Lung (tissue), 12 donors: ENCODE results near the gene UBA1. TPM values are rescaled to one million over a fixed set of nuclear protein-coding genes. Genes with fewer than 3 reads are reported as not detected.
A peak's percentile ranks its signal among the peaks of the same experiment; 100 is the strongest.

Experiments used
- ATAC-seq: fragments of 200-7000 bp; cut with Tn5 transposase; one replicate; pipeline ENCODE4 v1.9.1; 2020; ENCODE audit warnings: moderate number of reproducible peaks; ENCODE audit not compliant: insufficient read depth, low FRiP score
- DNase-seq, 3 donors: peaks; one replicate each; pipeline ENCODE4 v3.0.0-alpha.2; 2013 to 2017
- H3K27ac ChIP-seq, 2 donors: one replicate each; pipeline ENCODE4 v1.5.1; 2013; ENCODE audit warnings: mild to moderate bottlenecking in 2 of 2, moderate library complexity in 2 of 2, control low read depth in 1 of 2, inconsistent platforms in 1 of 2, low read depth in 1 of 2, low read length in 1 of 2
- H3K27me3 ChIP-seq, 3 donors: one replicate each; pipeline ENCODE4 v1.5.1; 2013; ENCODE audit warnings: low read length in 2 of 3; ENCODE audit not compliant: control insufficient read depth in 3 of 3, insufficient read depth in 3 of 3
- H3K36me3 ChIP-seq, 4 donors: one replicate each; pipeline ENCODE4 v1.5.1; 2013; ENCODE audit warnings: low read length in 4 of 4, mild to moderate bottlenecking in 1 of 4, moderate library complexity in 1 of 4; ENCODE audit not compliant: control insufficient read depth in 4 of 4, insufficient read depth in 4 of 4
- H3K4me1 ChIP-seq, 5 donors: one replicate each; pipeline ENCODE4 v1.5.1; 2013; ENCODE audit warnings: low read length in 5 of 5, mild to moderate bottlenecking in 2 of 5, moderate library complexity in 1 of 5; ENCODE audit not compliant: control insufficient read depth in 5 of 5, insufficient read depth in 5 of 5
- H3K4me3 ChIP-seq: one replicate; pipeline ENCODE4 v1.5.1; 2013; ENCODE audit warnings: mild to moderate bottlenecking, control low read depth, moderate library complexity
- H3K9ac ChIP-seq, 2 donors: one replicate each; pipeline ENCODE4 v1.5.1; 2013; ENCODE audit warnings: low read length in 2 of 2, control low read depth in 1 of 2; ENCODE audit not compliant: insufficient read depth in 1 of 2
- H3K9me3 ChIP-seq, 4 donors: one replicate each; pipeline ENCODE4 v1.5.1; 2013; ENCODE audit warnings: low read length in 3 of 4, mild to moderate bottlenecking in 1 of 4, moderate library complexity in 1 of 4; ENCODE audit not compliant: control insufficient read depth in 4 of 4, insufficient read depth in 3 of 4
- CTCF ChIP-seq: IDR thresholded peaks from 2 replicates; pipeline ENCODE4 v1.5.1; 2012; ENCODE audit warnings: mild to moderate bottlenecking; ENCODE audit errors: control extremely low read depth, extremely low read depth
- WGBS, 2 donors: extraction: QIAGEN DNeasy Blood & Tissue Kit; methylation state at CpG; one replicate each; pipeline ENCODE4 v1.1.7; 2013; 5-methylcytosine and 5-hydroxymethylcytosine counted together
- polyA plus RNA-seq, 2 donors: library from polyadenylated mRNA; stranded (reverse); fragments of 200-250 nt; gene quantifications; one replicate each; pipeline ENCODE4 v1.2.1, GENCODE V29; 2013
- total RNA-seq, 2 donors: library from RNA; depleted of rRNA in 1 of 2; stranded (reverse); fragments of >200 nt in 1 of 2; gene quantifications; one replicate each; pipeline ENCODE4 v1.2.1, GENCODE V29; 2014 to 2021
- donor health status: control.
- donor health status: control.
- donor health status: Bipolar disorder and iron deficiency.
- donor health status: healthy.
- donor health status: DM: yes; HTN: yes; CAD: no.

Gene UBA1
- total and polyA plus RNA-seq, 4 donors, result 92.5 to 221 (median 131) TPM

- Histone ChIP-seq H3K4me3 (no peak overlapping the region), H3K27me3 (peaks cover 0 to 39% (median 6%) of the 10 kb centered on the region in 3 donors), H3K27ac (peak overlapping the region in 1 of 2 donors; percentile 30), H3K9me3 (peaks cover 0 to 2% (median 0%) of the 10 kb centered on the region in 4 donors), H3K9ac (no peak overlapping the region), H3K4me1 (no peaks in the 10 kb centered on the region), H3K36me3 (peaks cover 0 to 38% (median 12%) of the 10 kb centered on the region in 4 donors)
- no peak for DNase-seq
- no peak for ATAC-seq
- TF ChIP-seq CTCF, result no peak
- 72 to 89% methylated on average over 8 to 14 of the region's 14 CpGs for WGBS, 2 donors
These were observed 14.3 kb upstream of the UBA1 start for GRCh38 chrX:47179221-47179927.

- peaks cover 0 to 38% (median 12%) of the 10 kb centered on the region in 4 donors for H3K36me3 ChIP-seq
- H3K27me3 ChIP-seq, result peaks cover 0 to 39% (median 6%) of the 10 kb centered on the region in 3 donors
- no peaks in the 10 kb centered on the region for H3K4me1 ChIP-seq
- TF ChIP-seq CTCF, result no peak
- 89 to 97% methylated on average over 11 to 18 of the region's 18 CpGs for WGBS, 2 donors
- H3K9ac ChIP-seq, result no peak overlapping the region
- DNase-seq, result no peak
- ATAC-seq, result no peak
- H3K27ac ChIP-seq, result peak overlapping the region in 1 of 2 donors; percentile 4
- no peak overlapping the region for H3K4me3 ChIP-seq
- peaks cover 0 to 2% (median 0%) of the 10 kb centered on the region in 4 donors for H3K9me3 ChIP-seq
These were observed 13.7 kb upstream of the UBA1 start for GRCh38 chrX:47179928-47180255.

GRCh38 chrX:47180346-47180745, 13.3 kb upstream of the UBA1 start:
- H3K4me1 ChIP-seq, result no peaks in the 10 kb centered on the region
- no peak for TF ChIP-seq CTCF
- H3K27ac ChIP-seq, result no peak overlapping the region
- peaks cover 0 to 39% (median 6%) of the 10 kb centered on the region in 3 donors for H3K27me3 ChIP-seq
- peaks cover 0 to 2% (median 0%) of the 10 kb centered on the region in 4 donors for H3K9me3 ChIP-seq
- DNase-seq (no peak), ATAC-seq (no peak)
- 86 to 97% methylated on average over 8 of the region's 8 CpGs for WGBS, 2 donors
- no peak overlapping the region for H3K9ac ChIP-seq
- peaks cover 0 to 42% (median 10%) of the 10 kb centered on the region in 4 donors for H3K36me3 ChIP-seq
- no peak overlapping the region for H3K4me3 ChIP-seq
